ENCODE data around the gene CCDC78.
A peak's percentile ranks its signal among the peaks of the same experiment; 100 is the strongest.
"Not testable (repeated sequence)": the region's sequence is repeated elsewhere in the genome, so short reads cannot be mapped to it uniquely, and the experiment has no call there.

The CCDC78 gene

GRCh38 chr16:692356-693108, 33.7 kb downstream of the CCDC78 start:
- Mint-ChIP-seq H3K27ac (no peak overlapping the region), H3K4me1 (ENCODE audit: low read depth) (peaks cover 21% of the 10 kb centered on the region), H3K9me3 (ENCODE audit: low read depth) (no peaks in the 10 kb centered on the region), H3K27me3 (no peaks in the 10 kb centered on the region), H3K36me3 (no peaks in the 10 kb centered on the region), H3K4me3 (peak overlapping the region; percentile 1)

- H3K27me3 Mint-ChIP-seq; H3K36me3 Mint-ChIP-seq; H3K9me3 Mint-ChIP-seq (ENCODE audit: low read depth): not testable (repeated sequence)
- H3K4me1 Mint-ChIP-seq (ENCODE audit: low read depth): peaks cover 21% of the 10 kb centered on the region
- peak overlapping the region; percentile 90 for H3K4me3 Mint-ChIP-seq
- peak overlapping the region; percentile 46 for H3K27ac Mint-ChIP-seq
These were observed 35.0 kb downstream of the CCDC78 start for GRCh38 chr16:691242-691641.

- peak overlapping the region; percentile 90 for H3K4me3 Mint-ChIP-seq
- H3K27me3 Mint-ChIP-seq: no peaks in the 10 kb centered on the region
- peaks cover 13% of the 10 kb centered on the region for H3K4me1 Mint-ChIP-seq (ENCODE audit: low read depth)
- H3K27ac Mint-ChIP-seq: peak overlapping the region; percentile 86
- no peaks in the 10 kb centered on the region for H3K9me3 Mint-ChIP-seq (ENCODE audit: low read depth)
- no peaks in the 10 kb centered on the region for H3K36me3 Mint-ChIP-seq
These were observed 36.9 kb downstream of the CCDC78 start for GRCh38 chr16:689175-689897.

GRCh38 chr16:687499-687898, 38.7 kb downstream of the CCDC78 start:
- Mint-ChIP-seq H3K9me3 (ENCODE audit: low read depth) (no peaks in the 10 kb centered on the region), H3K36me3 (peaks cover 1% of the 10 kb centered on the region), H3K27me3 (no peaks in the 10 kb centered on the region), H3K27ac (no peak overlapping the region), H3K4me3 (peak overlapping the region; percentile 32), H3K4me1 (ENCODE audit: low read depth) (peaks cover 14% of the 10 kb centered on the region)

- Mint-ChIP-seq H3K9me3 (ENCODE audit: low read depth) (no peaks in the 10 kb centered on the region), H3K4me1 (ENCODE audit: low read depth) (peaks cover 17% of the 10 kb centered on the region), H3K4me3 (no peak overlapping the region)
These were observed 39.6 kb downstream of the CCDC78 start for GRCh38 chr16:686459-687260.

GRCh38 chr16:685967-686366, 40.3 kb downstream of the CCDC78 start:
- peaks cover 2% of the 10 kb centered on the region for H3K36me3 Mint-ChIP-seq
- no peak overlapping the region for H3K27ac Mint-ChIP-seq
- H3K27me3 Mint-ChIP-seq: no peaks in the 10 kb centered on the region
- peaks cover 21% of the 10 kb centered on the region for H3K4me1 Mint-ChIP-seq (ENCODE audit: low read depth)
- peak overlapping the region; percentile 56 for H3K4me3 Mint-ChIP-seq
- H3K9me3 Mint-ChIP-seq (ENCODE audit: low read depth): no peaks in the 10 kb centered on the region

More at GRCh38 chr16:686459-687260, 39.6 kb downstream of the CCDC78 start:
- H3K27ac Mint-ChIP-seq: no peak overlapping the region
- H3K36me3 Mint-ChIP-seq: peaks cover 2% of the 10 kb centered on the region
- no peaks in the 10 kb centered on the region for H3K27me3 Mint-ChIP-seq

GRCh38 chr16:684961-685696, 41.1 kb downstream of the CCDC78 start:
- Mint-ChIP-seq H3K27me3 (no peaks in the 10 kb centered on the region), H3K36me3 (peaks cover 2% of the 10 kb centered on the region), H3K9me3 (ENCODE audit: low read depth) (no peaks in the 10 kb centered on the region), H3K4me3 (peak overlapping the region; percentile 35), H3K4me1 (ENCODE audit: low read depth) (peaks cover 23% of the 10 kb centered on the region), H3K27ac (no peak overlapping the region)

GRCh38 chr16:684071-684794, 42.0 kb downstream of the CCDC78 start, which contains the start of gene JMJD8:
TSS of gene JMJD8 (minus strand) at chr16:684334. CDS start at chr16:684319, 15 bp downstream.
- peaks cover 2% of the 10 kb centered on the region for H3K36me3 Mint-ChIP-seq
- H3K27ac Mint-ChIP-seq: peak within 1 kb of the TSS; percentile 22
- peak within 1 kb of the TSS; percentile 86 for H3K4me3 Mint-ChIP-seq
- H3K4me1 Mint-ChIP-seq (ENCODE audit: low read depth): peaks cover 19% of the 10 kb centered on the region
- H3K9me3 Mint-ChIP-seq (ENCODE audit: low read depth): no peaks in the 10 kb centered on the region
- H3K27me3 Mint-ChIP-seq: no peaks in the 10 kb centered on the region

- Mint-ChIP-seq H3K27me3 (no peaks in the 10 kb centered on the region), H3K36me3 (peaks cover 2% of the 10 kb centered on the region)
These were observed 42.7 kb downstream of the CCDC78 start for GRCh38 chr16:683396-684070.

GRCh38 chr16:682493-683395, 43.5 kb downstream of the CCDC78 start:
- Mint-ChIP-seq H3K4me3 (peak overlapping the region; percentile 86), H3K27me3 (no peaks in the 10 kb centered on the region), H3K27ac (peak overlapping the region; percentile 72), H3K4me1 (ENCODE audit: low read depth) (peaks cover 18% of the 10 kb centered on the region), H3K9me3 (ENCODE audit: low read depth) (no peaks in the 10 kb centered on the region), H3K36me3 (peaks cover 2% of the 10 kb centered on the region)

More at GRCh38 chr16:683396-684070, 42.7 kb downstream of the CCDC78 start:
- H3K4me1 Mint-ChIP-seq (ENCODE audit: low read depth): peaks cover 18% of the 10 kb centered on the region
- H3K27ac Mint-ChIP-seq: no peak overlapping the region
- peak overlapping the region; percentile 86 for H3K4me3 Mint-ChIP-seq
- H3K9me3 Mint-ChIP-seq (ENCODE audit: low read depth): no peaks in the 10 kb centered on the region

- Mint-ChIP-seq H3K4me3 (peak overlapping the region; percentile 86), H3K4me1 (ENCODE audit: low read depth) (peaks cover 15% of the 10 kb centered on the region), H3K36me3 (peaks cover 2% of the 10 kb centered on the region), H3K27ac (peak overlapping the region; percentile 72), H3K9me3 (ENCODE audit: low read depth) (no peaks in the 10 kb centered on the region), H3K27me3 (no peaks in the 10 kb centered on the region)
These were observed 44.4 kb downstream of the CCDC78 start for GRCh38 chr16:681746-682427.

Measured in activated naive CD8-positive, alpha-beta T cell (primary cell).